Measurements from ENCODE around the gene ZNF410. TPM values are rescaled to one million over a fixed set of nuclear protein-coding genes. Genes with fewer than 3 reads are reported as not detected.

ZNF410 gene
- total and polyA plus RNA-seq, 2 of the 13 experiments (the other 11 are each of a cell fraction or from before 2014, with no cell fraction given) = 19.2 to 44.3 TPM

DNA sequence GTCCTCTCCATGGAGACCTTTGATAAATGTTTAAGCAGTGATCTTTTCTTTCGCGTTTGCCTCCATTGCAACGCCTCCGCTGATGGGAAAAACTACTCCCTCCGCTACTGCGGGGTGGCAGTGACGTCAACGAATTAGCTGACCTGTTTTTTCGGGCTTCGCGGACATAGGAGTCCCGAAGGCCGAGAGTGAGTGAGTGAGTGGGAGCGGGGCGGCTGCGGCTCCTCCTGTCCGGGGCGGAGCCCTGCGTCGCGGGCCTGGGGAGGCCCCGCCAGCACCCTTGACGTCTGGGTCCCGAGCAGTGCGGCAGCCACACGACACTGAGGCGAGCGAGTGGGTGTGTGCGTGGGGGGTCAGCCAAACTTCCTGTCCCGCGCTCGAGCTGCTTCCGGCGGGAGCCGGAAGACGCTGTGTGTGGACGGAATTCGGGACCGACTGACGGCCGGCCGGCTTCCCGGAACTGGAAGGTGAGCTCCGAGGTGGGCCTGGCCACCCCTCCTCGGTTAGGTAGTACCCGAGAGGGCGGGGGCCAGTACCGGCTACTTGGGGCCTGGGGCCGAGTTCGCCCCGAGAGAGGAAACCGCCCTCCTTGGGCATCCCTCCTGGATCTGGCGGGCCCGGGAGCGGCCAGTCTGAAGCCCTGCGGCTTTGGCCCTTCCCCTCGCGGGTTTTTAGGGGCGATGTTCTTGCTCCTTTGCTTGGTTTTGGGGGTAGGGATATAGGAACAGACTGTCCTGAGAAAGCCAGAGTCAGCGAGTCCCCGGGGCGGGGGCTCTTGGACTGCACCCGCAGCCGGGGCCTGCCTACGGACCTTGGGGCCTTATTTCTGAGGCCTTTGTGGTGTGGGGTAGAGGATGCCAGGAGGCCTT is at the start of gene ZNF410 (continued):
- TF ChIP-seq CENPT (CRISPR knock-in tag; IDR thresholded peaks at IDR 0.05; ENCODE audit: low read depth) (peak; percentile 57; the same call in 1 of the 2 replicates), SP4 (CRISPR knock-in tag; IDR thresholded peaks at IDR 0.05) (peak; percentile 51; the same call in 1 of the 2 replicates), PHF20 (CRISPR knock-in tag; IDR thresholded peaks at IDR 0.05) (peak; percentile 94), ZBTB42 (CRISPR knock-in tag; IDR thresholded peaks at IDR 0.05) (no peak), IKZF1 (IDR thresholded peaks at IDR 0.05) (no peak), ELF4 (CRISPR knock-in tag; IDR thresholded peaks at IDR 0.05; ENCODE audit: borderline replicate concordance) (peak; percentile 80; the same call in 1 of the 2 replicates), PRPF4 (IDR thresholded peaks at IDR 0.05; ENCODE audit: low read depth, low read length, poor library complexity, severe bottlenecking) (no peak), FIP1L1 (IDR thresholded peaks at IDR 0.05; ENCODE audit: borderline replicate concordance, insufficient read depth, low read depth, low read length) (0 out of 2 replicates have a peak, but pooled peaks have one; percentile 53), ZNF484 (CRISPR knock-in tag; IDR thresholded peaks at IDR 0.05; ENCODE audit: borderline replicate concordance, low read depth) (no peak), ZNF782 (CRISPR knock-in tag; IDR thresholded peaks at IDR 0.05; ENCODE audit: borderline replicate concordance) (no peak), POGZ (CRISPR knock-in tag; IDR thresholded peaks at IDR 0.05) (peak; percentile 95), ZNF180 (CRISPR knock-in tag; IDR thresholded peaks at IDR 0.05; ENCODE audit: borderline replicate concordance, low read depth) (no peak; the same call in 1 of the 2 replicates), KMT2B (CRISPR knock-in tag; IDR thresholded peaks at IDR 0.05) (peak; percentile 92), STAG1 (CRISPR knock-in tag; IDR thresholded peaks at IDR 0.05) (peak; percentile 21; the same call in 1 of the 2 replicates), HNF4G (IDR thresholded peaks at IDR 0.05; ENCODE audit: borderline replicate concordance, low read depth, low read length) (peak; percentile 51; the same call in 1 of the 2 replicates), HNF4G (CRISPR knock-in tag; IDR thresholded peaks at IDR 0.05; ENCODE audit: borderline replicate concordance, low read depth) (no peak), ZNF567 (CRISPR knock-in tag; IDR thresholded peaks at IDR 0.05; ENCODE audit: borderline replicate concordance) (no peak), JUN (CRISPR knock-in tag; IDR thresholded peaks at IDR 0.05) (peak; percentile 48; the same call in 1 of the 2 replicates), MTF2 (CRISPR knock-in tag; IDR thresholded peaks at IDR 0.05; ENCODE audit: borderline replicate concordance) (no peak)
- TF ChIP-seq, protein P1, sequence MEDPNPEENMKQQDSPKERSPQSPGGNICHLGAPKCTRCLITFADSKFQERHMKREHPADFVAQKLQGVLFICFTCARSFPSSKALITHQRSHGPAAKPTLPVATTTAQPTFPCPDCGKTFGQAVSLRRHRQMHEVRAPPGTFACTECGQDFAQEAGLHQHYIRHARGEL (CRISPR knock-in tag; IDR thresholded peaks at IDR 0.05) = no peak
- TF ChIP-seq, protein P2, sequence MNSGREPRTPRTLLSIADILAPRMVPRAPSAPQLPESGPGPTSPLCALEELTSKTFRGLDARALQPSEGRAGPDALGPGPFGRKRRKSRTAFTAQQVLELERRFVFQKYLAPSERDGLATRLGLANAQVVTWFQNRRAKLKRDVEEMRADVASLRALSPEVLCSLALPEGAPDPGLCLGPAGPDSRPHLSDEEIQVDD (CRISPR knock-in tag; IDR thresholded peaks at IDR 0.05; ENCODE audit: borderline replicate concordance) = no peak
- TF ChIP-seq, protein P3, sequence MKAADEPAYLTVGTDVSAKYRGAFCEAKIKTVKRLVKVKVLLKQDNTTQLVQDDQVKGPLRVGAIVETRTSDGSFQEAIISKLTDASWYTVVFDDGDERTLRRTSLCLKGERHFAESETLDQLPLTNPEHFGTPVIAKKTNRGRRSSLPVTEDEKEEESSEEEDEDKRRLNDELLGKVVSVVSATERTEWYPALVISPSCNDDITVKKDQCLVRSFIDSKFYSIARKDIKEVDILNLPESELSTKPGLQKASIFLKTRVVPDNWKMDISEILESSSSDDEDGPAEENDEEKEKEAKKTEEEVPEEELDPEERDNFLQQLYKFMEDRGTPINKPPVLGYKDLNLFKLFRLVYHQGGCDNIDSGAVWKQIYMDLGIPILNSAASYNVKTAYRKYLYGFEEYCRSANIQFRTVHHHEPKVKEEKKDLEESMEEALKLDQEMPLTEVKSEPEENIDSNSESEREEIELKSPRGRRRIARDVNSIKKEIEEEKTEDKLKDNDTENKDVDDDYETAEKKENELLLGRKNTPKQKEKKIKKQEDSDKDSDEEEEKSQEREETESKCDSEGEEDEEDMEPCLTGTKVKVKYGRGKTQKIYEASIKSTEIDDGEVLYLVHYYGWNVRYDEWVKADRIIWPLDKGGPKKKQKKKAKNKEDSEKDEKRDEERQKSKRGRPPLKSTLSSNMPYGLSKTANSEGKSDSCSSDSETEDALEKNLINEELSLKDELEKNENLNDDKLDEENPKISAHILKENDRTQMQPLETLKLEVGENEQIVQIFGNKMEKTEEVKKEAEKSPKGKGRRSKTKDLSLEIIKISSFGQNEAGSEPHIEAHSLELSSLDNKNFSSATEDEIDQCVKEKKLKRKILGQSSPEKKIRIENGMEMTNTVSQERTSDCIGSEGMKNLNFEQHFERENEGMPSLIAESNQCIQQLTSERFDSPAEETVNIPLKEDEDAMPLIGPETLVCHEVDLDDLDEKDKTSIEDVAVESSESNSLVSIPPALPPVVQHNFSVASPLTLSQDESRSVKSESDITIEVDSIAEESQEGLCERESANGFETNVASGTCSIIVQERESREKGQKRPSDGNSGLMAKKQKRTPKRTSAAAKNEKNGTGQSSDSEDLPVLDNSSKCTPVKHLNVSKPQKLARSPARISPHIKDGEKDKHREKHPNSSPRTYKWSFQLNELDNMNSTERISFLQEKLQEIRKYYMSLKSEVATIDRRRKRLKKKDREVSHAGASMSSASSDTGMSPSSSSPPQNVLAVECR (CRISPR knock-in tag; IDR thresholded peaks at IDR 0.05; ENCODE audit: borderline replicate concordance) = peak; percentile 96

Data from HepG2 (cell line).